MM.1S (cell line): ENCODE measurements around the gene EPHB1.

ENCODE experiments used
- DNase-seq: peaks from one replicate; pipeline ENCODE4 v3.0.0-alpha.2; 2015
- H2AFZ ChIP-seq: fragments of 300-600 bp; sonication (generic); 2 replicates; pipeline ENCODE4 v1.6.0; 2016; ENCODE audit warnings: antibody characterized with exemption, low read length
- H3F3A ChIP-seq: fragments of 300-600 bp; sonication (generic); 2 replicates; pipeline ENCODE4 v1.6.1; 2016; ENCODE audit warnings: mild to moderate bottlenecking, antibody characterized with exemption, low read length, moderate library complexity, mixed read lengths; ENCODE audit not compliant: insufficient read depth
- H3K27ac ChIP-seq: fragments of 300-600 bp; sonication (generic); 2 replicates; pipeline ENCODE4 v1.5.1; 2016; ENCODE audit warnings: mild to moderate bottlenecking, low read length
- H3K27me3 ChIP-seq: fragments of 300-600 bp; sonication (generic); replicated peaks from 2 replicates; pipeline ENCODE4 v1.6.0; 2016; ENCODE audit warnings: low read length; ENCODE audit not compliant: insufficient read depth
- H3K36me3 ChIP-seq: fragments of 300-600 bp; sonication (generic); replicated peaks from 2 replicates; pipeline ENCODE4 v1.6.1; 2016; ENCODE audit warnings: mild to moderate bottlenecking, low read length, mixed read lengths; ENCODE audit not compliant: insufficient read depth
- H3K4me1 ChIP-seq: fragments of 300-600 bp; sonication (generic); 2 replicates; pipeline ENCODE4 v1.6.1; 2016; ENCODE audit warnings: low read length, mixed read lengths
- H3K4me2 ChIP-seq: fragments of 300-600 bp; sonication (generic); 2 replicates; pipeline ENCODE4 v1.6.0; 2016; ENCODE audit warnings: low read depth, low read length
- H3K4me3 ChIP-seq: fragments of 300-600 bp; sonication (generic); 2 replicates; pipeline ENCODE4 v1.5.1; 2016; ENCODE audit warnings: low read length, mixed read lengths
- H3K79me2 ChIP-seq: fragments of 300-600 bp; sonication (generic); 2 replicates; pipeline ENCODE4 v1.6.1; 2016; ENCODE audit warnings: mixed run types, low read length, mixed read lengths
- H3K9ac ChIP-seq: fragments of 300-600 bp; sonication (generic); 2 replicates; pipeline ENCODE4 v1.6.1; 2016; ENCODE audit warnings: low read length, mixed read lengths
- H3K9me2 ChIP-seq: fragments of 300-600 bp; sonication (generic); replicated peaks from 2 replicates; pipeline ENCODE4 v1.6.1; 2016; ENCODE audit warnings: mild to moderate bottlenecking, low read length, mixed read lengths; ENCODE audit not compliant: insufficient read depth
- H3K9me3 ChIP-seq: fragments of 300-600 bp; sonication (generic); replicated peaks from 2 replicates; pipeline ENCODE4 v1.6.1; 2016; ENCODE audit warnings: mild to moderate bottlenecking, low read length, mixed read lengths; ENCODE audit not compliant: insufficient read depth
- H4K20me1 ChIP-seq: fragments of 300-600 bp; sonication (generic); 2 replicates; pipeline ENCODE4 v1.6.1; 2016; ENCODE audit warnings: mild to moderate bottlenecking, low read length, moderate library complexity, mixed read lengths; ENCODE audit not compliant: insufficient read depth
- EZH2 ChIP-seq: fragments of 300-600 bp; sonication (generic); optimal IDR thresholded peaks from 2 replicates; pipeline ENCODE3; 2017; ENCODE audit warnings: low read depth, mild to moderate bottlenecking, antibody characterized with exemption, low read length, mixed read lengths
- EZH2phosphoT487 ChIP-seq: fragments of 300-600 bp; sonication (generic); IDR thresholded peaks from 2 replicates; pipeline ENCODE4 v1.6.1; 2018; ENCODE audit warnings: antibody characterized with exemption, low read length
- TF ChIP-seq, protein P1 (sequence below): fragments of 300-600 bp; sonication (generic); IDR thresholded peaks from 2 replicates; pipeline ENCODE4 v1.5.1; 2016; ENCODE audit warnings: antibody characterized with exemption, low read length, mixed read lengths

The EPHB1 gene

GRCh38 chr3:134874737-134875413 lies 79.8 kb downstream of the EPHB1 start:
- H3K79me2 ChIP-seq, result no peaks in the 10 kb centered on the region
- no peaks in the 10 kb centered on the region for H3F3A ChIP-seq
- no peak for TF ChIP-seq EZH2
- TF ChIP-seq, protein P1, sequence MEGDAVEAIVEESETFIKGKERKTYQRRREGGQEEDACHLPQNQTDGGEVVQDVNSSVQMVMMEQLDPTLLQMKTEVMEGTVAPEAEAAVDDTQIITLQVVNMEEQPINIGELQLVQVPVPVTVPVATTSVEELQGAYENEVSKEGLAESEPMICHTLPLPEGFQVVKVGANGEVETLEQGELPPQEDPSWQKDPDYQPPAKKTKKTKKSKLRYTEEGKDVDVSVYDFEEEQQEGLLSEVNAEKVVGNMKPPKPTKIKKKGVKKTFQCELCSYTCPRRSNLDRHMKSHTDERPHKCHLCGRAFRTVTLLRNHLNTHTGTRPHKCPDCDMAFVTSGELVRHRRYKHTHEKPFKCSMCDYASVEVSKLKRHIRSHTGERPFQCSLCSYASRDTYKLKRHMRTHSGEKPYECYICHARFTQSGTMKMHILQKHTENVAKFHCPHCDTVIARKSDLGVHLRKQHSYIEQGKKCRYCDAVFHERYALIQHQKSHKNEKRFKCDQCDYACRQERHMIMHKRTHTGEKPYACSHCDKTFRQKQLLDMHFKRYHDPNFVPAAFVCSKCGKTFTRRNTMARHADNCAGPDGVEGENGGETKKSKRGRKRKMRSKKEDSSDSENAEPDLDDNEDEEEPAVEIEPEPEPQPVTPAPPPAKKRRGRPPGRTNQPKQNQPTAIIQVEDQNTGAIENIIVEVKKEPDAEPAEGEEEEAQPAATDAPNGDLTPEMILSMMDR, result no peak
- no peak for TF ChIP-seq EZH2phosphoT487
- no peaks in the 10 kb centered on the region for H3K36me3 ChIP-seq
- no peak overlapping the region for H3K4me2 ChIP-seq
- H3K4me1 ChIP-seq, result no peaks in the 10 kb centered on the region
- H2AFZ ChIP-seq, result no peak overlapping the region
- H3K9ac ChIP-seq, result no peak overlapping the region
- H3K27me3 ChIP-seq, result no peaks in the 10 kb centered on the region
- H4K20me1 ChIP-seq, result no peaks in the 10 kb centered on the region
- no peak overlapping the region for H3K4me3 ChIP-seq
- H3K27ac ChIP-seq, result no peak overlapping the region
- no peak for DNase-seq
- no peaks in the 10 kb centered on the region for H3K9me2 ChIP-seq
- H3K9me3 ChIP-seq, result no peaks in the 10 kb centered on the region

DNA sequence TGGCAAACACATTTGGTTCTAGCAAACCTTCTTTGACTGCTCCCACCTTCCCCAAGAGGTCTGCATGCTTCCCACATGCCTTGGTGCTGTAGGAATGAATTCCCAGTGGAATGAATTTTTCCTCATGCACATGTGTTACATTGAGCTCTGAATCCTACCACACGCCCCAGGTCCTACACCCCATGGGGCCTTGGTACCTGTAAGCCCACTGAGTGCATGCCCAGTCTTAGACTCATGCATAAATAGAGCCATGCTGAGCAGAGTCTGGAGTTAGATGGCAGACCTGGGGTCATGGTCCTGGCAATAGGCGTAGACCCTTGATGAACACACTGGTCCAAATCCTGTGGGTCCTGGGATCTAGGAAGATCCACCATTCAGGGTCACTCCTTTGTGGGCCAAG lies 81.8 kb downstream of the EPHB1 start:
- H3K79me2 ChIP-seq, result no peaks in the 10 kb centered on the region
- TF ChIP-seq, protein P1, result no peak
- TF ChIP-seq EZH2phosphoT487 (no peak), EZH2 (no peak)
- H3K36me3 ChIP-seq, result no peaks in the 10 kb centered on the region
- no peak overlapping the region for H3K9ac ChIP-seq
- DNase-seq, result no peak
- H3K9me2 ChIP-seq, result no peaks in the 10 kb centered on the region
- H2AFZ ChIP-seq, result no peak overlapping the region
- no peaks in the 10 kb centered on the region for H3F3A ChIP-seq
- no peak overlapping the region for H3K27ac ChIP-seq
- H3K4me1 ChIP-seq, result no peaks in the 10 kb centered on the region
- no peaks in the 10 kb centered on the region for H3K9me3 ChIP-seq
- no peak overlapping the region for H3K4me2 ChIP-seq
- no peaks in the 10 kb centered on the region for H4K20me1 ChIP-seq
- H3K27me3 ChIP-seq, result no peaks in the 10 kb centered on the region
- H3K4me3 ChIP-seq, result no peak overlapping the region

DNA sequence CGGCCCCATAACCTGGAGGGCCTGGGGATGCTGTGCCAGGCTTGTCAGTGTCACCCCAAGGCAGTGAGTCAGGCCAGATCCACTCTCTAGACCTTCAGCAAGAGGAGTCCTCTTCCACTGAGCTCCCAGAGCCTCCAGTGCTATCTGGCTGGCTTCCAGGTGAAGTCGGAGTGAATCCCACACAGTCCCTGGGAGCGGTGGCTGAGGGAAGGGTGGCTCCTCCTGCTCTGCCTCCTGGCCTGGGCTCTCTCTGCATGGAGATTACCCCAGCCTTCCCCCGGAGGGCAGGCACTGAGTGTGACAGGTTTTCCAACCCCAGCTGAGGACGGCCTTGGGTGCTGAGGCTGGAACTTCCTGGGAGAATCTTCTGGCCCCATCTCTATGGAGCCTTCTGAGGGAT lies 82.7 kb downstream of the EPHB1 start:
- Histone ChIP-seq H3K4me3 (no peak overlapping the region), H3K4me1 (no peaks in the 10 kb centered on the region)
- no peak for DNase-seq

More for the DNA sequence above, 82.7 kb downstream of the EPHB1 start:
- no peak overlapping the region for H3K9ac ChIP-seq
- H3K4me2 ChIP-seq, result no peak overlapping the region
- H3F3A ChIP-seq, result no peaks in the 10 kb centered on the region
- no peaks in the 10 kb centered on the region for H3K9me3 ChIP-seq
- no peaks in the 10 kb centered on the region for H3K36me3 ChIP-seq
- no peak overlapping the region for H2AFZ ChIP-seq
- TF ChIP-seq, protein P1, result no peak
- TF ChIP-seq EZH2 (no peak), EZH2phosphoT487 (no peak)
- no peaks in the 10 kb centered on the region for H3K79me2 ChIP-seq
- no peaks in the 10 kb centered on the region for H3K27me3 ChIP-seq
- H4K20me1 ChIP-seq, result no peaks in the 10 kb centered on the region
- no peaks in the 10 kb centered on the region for H3K9me2 ChIP-seq
- no peak overlapping the region for H3K27ac ChIP-seq
